Measurements from ENCODE around the gene PEX11B.

The PEX11B gene, protein sequence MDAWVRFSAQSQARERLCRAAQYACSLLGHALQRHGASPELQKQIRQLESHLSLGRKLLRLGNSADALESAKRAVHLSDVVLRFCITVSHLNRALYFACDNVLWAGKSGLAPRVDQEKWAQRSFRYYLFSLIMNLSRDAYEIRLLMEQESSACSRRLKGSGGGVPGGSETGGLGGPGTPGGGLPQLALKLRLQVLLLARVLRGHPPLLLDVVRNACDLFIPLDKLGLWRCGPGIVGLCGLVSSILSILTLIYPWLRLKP

DNA sequence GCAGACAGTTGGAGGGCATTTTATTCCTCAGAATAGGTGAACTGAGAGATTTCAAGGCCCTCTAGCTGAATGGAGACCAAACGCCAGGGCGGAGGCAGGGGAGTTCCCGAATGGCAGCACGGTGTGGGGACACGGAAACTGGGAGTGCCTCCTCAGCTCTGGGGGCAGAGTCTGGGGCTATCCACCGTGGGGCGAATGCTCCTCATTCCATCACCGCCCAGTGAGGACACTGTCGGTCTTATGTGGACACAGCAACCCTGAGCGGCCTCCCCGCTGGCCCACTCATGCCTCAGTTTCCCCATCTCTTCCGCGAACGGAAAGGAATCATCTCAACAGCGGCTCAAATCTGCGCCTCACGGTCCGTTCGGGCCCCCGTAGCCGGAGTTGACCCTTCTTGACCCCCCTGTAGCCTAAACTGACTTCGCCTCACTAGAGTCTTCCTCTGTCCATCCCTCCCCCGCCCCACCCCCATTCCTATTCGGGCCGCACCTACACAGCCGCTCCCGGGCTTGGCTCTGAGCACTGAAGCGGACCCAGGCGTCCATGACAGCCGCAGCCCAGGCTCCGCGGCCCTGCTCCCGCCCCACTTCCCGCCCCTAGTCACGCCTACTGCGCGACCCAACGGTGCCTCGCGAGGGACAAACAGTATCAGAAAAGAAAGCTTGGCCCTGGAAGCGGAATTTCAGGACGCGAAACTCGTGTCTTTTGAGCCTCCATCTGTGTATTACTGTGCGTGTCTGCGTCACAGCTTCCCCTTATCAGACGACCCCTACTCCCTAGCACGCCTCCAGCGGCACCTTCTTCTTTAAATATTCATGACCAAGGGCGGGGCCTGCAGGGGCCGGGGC is at the start of gene PEX11B:
Gene PEX11B, minus strand, starts transcription at position 574 of the 848 bp plus-strand sequence. Its CDS starts 29 bp downstream, at position 545.
- peak; percentile 57 for DNase-seq

DNA sequence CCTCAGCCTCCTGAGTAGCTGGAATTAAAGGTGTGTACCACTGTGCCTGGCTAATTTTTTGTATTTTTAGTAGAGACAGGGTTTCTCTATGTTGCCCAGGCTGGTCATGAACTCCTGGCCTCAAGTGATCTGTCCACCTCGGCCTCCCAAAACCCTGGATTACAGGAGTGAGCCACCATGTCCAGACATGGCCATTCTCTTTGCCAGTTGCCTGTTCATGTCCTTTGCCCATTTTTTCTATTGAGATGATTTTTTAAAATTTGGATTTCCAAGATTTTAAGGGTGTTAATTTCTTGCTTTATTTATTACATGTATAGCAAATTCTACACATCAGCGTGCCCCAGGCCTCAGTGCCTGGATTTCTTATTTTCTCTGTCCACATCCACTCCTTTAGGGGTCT is 48.8 kb upstream of the PEX11B start:
- no peak for DNase-seq

DNA sequence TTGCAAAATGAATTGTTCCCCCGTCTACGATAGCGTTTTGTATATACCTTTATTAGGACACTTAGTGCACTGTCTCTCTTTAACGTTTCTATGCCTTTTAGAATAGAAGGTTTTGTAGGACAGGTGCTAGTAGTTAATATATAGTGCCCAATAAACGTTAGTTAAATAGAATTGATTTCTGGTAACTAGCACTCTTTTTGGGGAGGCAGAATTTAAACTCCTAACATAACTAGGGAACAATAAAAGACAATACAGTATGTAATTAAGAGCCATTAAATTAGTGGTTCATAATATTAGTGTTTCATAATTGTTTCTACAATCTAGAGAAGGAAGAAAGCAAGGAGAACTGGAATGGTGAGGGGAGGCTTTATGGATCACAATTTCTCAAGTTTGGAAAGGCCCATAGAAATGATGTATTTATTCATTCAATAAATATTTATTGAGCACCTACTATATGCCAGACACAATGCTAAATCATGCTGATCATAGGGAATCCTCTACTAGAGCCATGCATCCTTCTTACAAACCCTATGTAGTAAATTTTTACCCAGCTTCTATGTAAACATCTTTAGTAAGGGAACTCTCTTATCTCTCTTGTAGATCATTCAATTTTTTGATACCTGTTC is 46.7 kb upstream of the PEX11B start:
- no peak for DNase-seq

- DNase-seq: peak; percentile 84
Observed at GRCh38 chr1:145964328-145965118, 46.0 kb upstream of the PEX11B start, which contains the start of the genes ANKRD34A and POLR3GL. ANKRD34A (minus strand) TSS chr1:145964575; CDS start chr1:145961759, 2,816 bp downstream. POLR3GL (plus strand) TSS chr1:145964690; CDS start chr1:145974866, 10,176 bp downstream.

DNA sequence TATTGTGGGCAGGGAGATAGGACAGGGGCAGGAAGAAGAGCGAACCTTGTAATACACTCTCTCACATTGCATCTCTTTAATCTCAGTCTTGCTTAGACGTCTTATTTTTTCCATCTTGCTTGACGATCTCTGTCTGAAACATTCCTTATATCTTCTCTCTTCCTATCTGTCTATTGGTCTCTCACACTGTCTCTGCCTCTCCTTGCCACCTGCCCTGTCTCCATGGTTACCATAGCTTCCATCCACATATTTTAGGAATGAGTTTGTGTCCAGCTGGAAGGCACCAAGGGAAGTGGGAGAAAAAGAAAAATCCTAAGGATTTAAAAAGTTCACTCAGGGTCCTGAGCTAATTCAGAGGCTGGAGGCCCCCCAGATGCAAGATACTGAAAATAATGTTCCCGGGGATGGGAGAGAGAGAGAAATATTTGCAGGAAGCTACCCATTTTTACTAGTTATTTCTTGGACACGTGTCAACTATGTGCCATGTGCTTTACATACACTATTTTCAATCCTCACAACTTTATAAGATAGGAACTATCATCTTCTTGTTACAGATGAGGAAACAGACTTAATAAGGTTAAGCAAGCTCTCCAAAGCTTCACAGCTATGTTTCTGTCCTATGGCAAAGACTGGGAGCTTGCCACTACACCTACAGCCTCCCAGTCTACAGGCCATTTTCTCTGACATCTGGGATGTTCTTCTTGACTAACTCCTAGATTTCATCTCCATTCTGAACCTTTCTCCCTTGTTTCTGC is 44.9 kb upstream of the PEX11B start:
- no peak for DNase-seq

GRCh38 chr1:145962157-145963102 is 43.9 kb upstream of the PEX11B start:
- no peak for DNase-seq

DNA sequence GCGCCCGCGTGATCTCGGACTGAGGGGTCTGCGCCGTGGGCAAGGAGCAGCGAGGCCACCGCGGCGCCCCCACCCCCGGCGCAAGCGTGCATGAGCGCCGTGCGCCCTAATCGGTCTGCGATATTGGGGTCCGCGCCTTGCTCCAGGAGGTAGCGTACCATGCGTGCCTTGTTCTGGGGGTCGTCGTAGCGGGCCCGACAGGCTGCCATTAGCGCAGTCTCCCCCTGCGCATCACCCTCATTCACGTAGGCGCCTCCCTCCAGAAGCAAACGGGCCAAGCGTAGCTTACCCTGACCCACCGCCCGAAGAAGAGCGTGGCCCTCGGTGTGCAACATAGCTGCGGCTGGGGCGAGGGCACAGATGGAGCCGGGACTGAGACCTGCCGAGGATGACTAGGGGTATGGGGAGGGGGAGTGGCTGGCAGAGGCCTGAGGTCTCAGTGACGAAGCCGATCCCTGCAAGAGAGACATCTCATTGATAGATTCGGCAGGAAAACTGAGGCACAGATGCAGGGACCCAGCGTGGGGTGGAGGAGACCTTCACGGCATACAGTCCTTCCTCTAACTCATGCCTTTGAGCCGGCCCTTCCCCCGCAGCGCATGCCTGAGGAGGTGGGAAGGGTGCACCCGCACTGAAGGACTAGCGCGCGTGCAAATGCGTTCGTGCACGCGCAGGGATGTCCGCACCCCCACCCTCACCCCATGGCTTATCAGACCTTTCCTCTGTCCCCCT is 43.1 kb upstream of the PEX11B start:
- no peak for DNase-seq

- no peak for DNase-seq
Observed at GRCh38 chr1:145961109-145961424, 42.5 kb upstream of the PEX11B start.

DNA sequence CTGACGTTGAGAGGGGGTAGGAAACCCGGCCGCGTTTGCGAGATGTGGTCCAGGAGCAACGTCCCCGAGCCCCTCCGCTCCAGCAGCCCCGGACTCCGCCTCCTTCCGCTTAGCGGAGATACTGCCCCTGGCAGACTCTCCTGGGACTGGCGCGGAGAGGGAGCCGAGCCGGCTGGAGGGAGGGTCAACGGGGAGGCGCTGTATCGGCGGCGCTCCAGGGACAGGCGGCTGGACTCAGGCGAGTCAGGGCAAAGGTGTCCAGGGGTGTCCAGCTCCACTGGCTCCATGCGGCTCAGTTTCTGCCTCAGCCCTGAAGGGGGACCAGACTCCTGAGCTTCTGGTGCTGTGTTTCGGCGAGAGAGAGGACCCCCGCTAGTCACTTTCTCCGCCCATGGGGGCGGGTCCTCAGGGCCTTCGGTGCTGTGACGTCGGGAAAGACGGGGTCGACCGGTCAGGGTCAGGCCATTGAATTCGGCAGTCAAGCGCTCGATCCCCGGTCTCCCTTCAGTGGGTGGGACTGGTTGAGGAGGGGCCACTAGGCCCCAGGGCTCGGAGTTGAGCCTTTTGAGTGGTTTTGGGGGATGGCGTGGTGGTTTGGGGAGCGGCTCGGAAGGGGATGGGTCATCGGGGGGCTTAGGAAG is 42.1 kb upstream of the PEX11B start:
- no peak for DNase-seq

DNA sequence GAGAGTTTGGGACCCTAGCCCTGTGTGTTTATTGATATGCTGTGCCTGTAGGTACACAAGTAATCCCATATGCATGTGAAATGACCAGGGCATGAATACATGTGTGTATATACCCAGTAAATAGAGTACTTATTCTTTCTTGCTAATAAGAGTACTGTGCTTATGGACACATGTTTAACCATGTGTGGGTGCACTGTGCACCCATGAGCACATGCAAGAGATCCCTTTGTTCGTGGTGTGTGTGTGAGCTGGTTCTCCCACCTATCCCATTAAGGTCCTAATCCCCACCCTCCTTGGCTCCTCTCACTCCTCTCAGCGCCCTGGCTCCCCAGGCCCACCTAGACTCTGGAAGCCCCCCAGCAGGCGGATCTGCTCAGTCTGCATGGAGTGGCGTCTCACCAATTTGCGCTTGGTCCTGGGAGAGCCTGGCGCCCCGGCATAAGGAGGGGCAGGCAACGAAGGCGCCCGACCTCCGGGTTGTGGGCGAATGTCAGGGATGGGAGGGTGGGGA is 41.5 kb upstream of the PEX11B start:
- DNase-seq: no peak

DNA sequence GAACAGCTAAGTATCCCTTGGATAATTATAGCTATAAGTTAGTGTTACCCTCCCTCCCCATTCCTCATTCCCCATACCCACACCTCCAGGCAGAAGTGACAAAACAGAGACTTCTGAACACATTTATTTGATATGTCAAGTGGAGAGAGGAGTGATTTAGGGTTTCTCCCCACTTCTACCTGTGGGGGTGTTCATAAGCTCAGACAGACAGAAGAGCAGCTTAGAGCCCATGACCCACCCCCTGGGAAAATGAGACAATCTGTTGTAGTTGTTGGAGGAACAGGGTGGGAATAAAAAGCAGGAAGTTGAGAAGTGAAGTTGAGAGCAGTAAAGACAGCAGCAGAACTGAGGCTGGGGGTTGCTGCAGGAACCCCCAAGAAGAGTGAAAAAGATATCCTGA is 40.8 kb upstream of the PEX11B start:
- no peak for DNase-seq

GRCh38 chr1:145958734-145959133 is 40.2 kb upstream of the PEX11B start:
- no peak for DNase-seq

GRCh38 chr1:145957443-145958319 is 39.2 kb upstream of the PEX11B start, which contains the start of gene LIX1L:
LIX1L (minus strand) TSS chr1:145958017; CDS start chr1:145957927, 90 bp downstream.
- peak; percentile 93 for DNase-seq

DNA sequence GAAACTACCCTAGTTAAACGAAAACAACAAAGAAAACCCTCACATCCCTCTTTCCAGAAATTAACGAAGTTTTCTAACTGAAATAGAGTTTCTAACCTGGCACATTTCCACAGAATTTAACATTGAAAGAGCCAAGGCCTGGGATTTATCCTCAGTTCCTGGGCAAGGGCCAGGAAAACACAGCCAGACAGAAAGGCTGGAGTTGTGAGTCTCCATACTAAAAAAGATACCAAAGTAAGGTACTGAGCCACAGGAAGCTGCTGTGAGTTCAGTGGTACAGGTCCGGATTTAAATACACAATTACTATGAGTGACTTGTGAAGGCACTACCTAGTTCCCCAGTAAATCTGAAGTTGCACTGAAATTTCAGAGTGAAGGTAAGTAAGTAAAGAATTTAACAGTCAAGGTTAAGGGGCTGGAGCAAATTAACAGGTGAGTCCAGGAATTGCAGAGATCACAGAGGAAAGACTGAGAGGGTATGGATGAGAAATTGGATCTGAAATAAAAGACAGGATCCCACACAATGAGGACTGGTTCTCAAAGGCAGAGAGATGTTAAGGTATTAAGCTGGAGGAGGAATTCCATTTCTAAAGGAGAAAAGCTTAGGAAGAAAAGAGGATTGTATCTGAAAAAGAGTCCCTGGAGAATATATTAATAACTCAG is 38.4 kb upstream of the PEX11B start:
- DNase-seq: no peak

- no peak for DNase-seq
Observed at GRCh38 chr1:145956361-145956760, 37.8 kb upstream of the PEX11B start.

DNA sequence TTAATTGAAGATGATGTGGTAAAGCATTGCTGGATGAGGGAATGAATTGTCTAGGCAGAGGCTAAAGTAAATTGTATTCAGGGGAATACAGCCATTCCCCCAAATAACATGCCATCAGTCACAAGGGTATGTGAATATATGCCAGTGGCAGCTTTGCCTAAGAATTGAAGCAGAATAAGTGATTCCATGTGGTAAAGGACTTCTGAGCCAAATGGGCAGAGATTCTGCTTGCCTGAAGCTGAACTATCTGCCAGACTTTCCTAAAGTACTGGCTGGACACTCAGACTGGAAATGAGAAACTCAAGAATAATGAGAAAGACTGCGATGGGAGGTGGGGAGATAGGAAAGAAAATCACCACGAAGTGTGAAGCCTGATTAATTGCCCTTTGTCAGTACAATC is 36.9 kb upstream of the PEX11B start:
- no peak for DNase-seq

GRCh38 chr1:145953861-145954260 is 35.3 kb upstream of the PEX11B start:
- no peak for DNase-seq

GRCh38 chr1:145952903-145953302 is 34.4 kb upstream of the PEX11B start:
- no peak for DNase-seq

Measured in NCI-H2029 treated with DMSO at 0.1 percent for 48 hours (cell line).